Thoracic aorta (tissue), 2 donors: ENCODE results near the gene GNG2. TPM values are rescaled to one million over a fixed set of nuclear protein-coding genes. Genes with fewer than 3 reads are reported as not detected.

Experiments
- ATAC-seq: fragments of 150-250 bp; one replicate; pipeline ENCODE4 v1.8.0; 2017; ENCODE audit warnings: low read depth; ENCODE audit not compliant: insufficient number of reproducible peaks, low FRiP score
- DNase-seq: peaks from one replicate; pipeline ENCODE4 v3.0.0-alpha.2; 2020; ENCODE audit warnings: low spot score
- H3K27ac ChIP-seq, 2 donors: fragments of 200-600 bp; sonication (generic); 1 replicate in 1 of 2; 2 replicates in 1 of 2; pipeline ENCODE4 v1.5.1; 2016; ENCODE audit warnings: mild to moderate bottlenecking in 2 of 2, moderate library complexity in 2 of 2
- H3K27me3 ChIP-seq: fragments of 200-600 bp; sonication (generic); replicated peaks from 2 replicates; pipeline ENCODE4 v1.6.0; 2016; ENCODE audit warnings: mild to moderate bottlenecking; ENCODE audit not compliant: insufficient read depth
- H3K36me3 ChIP-seq: fragments of 200-600 bp; sonication (generic); one replicate; pipeline ENCODE4 v1.5.1; 2016
- H3K4me1 ChIP-seq, 2 donors: fragments of 200-600 bp; sonication (generic); 1 replicate in 1 of 2; 2 replicates in 1 of 2; pipeline versions ENCODE4 v1.5.1 to v1.6.0; 2016; ENCODE audit warnings: low read depth in 2 of 2, mild to moderate bottlenecking in 1 of 2; ENCODE audit not compliant: control insufficient read depth in 1 of 2
- H3K4me3 ChIP-seq: fragments of 200-600 bp; sonication (generic); 2 replicates; pipeline ENCODE4 v1.5.1; 2016; ENCODE audit warnings: mild to moderate bottlenecking
- H3K9me3 ChIP-seq: fragments of 200-600 bp; sonication (generic); 2 replicates; pipeline ENCODE4 v1.5.1; 2016
- CTCF ChIP-seq: fragments of 200-600 bp; sonication (generic); IDR thresholded peaks from one replicate; pipeline ENCODE4 v1.5.1; 2019; ENCODE audit warnings: antibody characterized with exemption
- total RNA-seq, 2 donors: library from RNA; depleted of rRNA; stranded (reverse); fragments of >200 nt; gene quantifications; one replicate each; pipeline versions ENCODE4 v1.1.0 to v1.2.3, GENCODE V29; 2016

The GNG2 gene
- total RNA-seq, 2 donors from 2014 or later, result 8.7 to 9.3 TPM

GRCh38 chr14:51990488-51990887 lies 130.1 kb downstream of the GNG2 start:
- DNase-seq (no peak), ATAC-seq (no peak)
- no peaks in the 10 kb centered on the region for H3K27me3 ChIP-seq
- peak overlapping the region; percentile 85 for H3K4me3 ChIP-seq
- TF ChIP-seq CTCF, result no peak
- H3K27ac ChIP-seq, result peak overlapping the region in 1 of 2 donors; percentile 72
- H3K9me3 ChIP-seq, result no peaks in the 10 kb centered on the region
- H3K36me3 ChIP-seq, result peaks cover 2% of the 10 kb centered on the region
- peaks cover 0 to 21% of the 10 kb centered on the region in 2 donors for H3K4me1 ChIP-seq

- no peak for ATAC-seq
- no peak for DNase-seq
- Histone ChIP-seq H3K4me3 (no peak overlapping the region), H3K9me3 (no peaks in the 10 kb centered on the region), H3K27ac (no peak overlapping the region), H3K36me3 (peaks cover 2% of the 10 kb centered on the region), H3K4me1 (peaks cover 0 to 21% of the 10 kb centered on the region in 2 donors), H3K27me3 (no peaks in the 10 kb centered on the region)
- no peak for TF ChIP-seq CTCF
Observed at GRCh38 chr14:51993285-51993920, 133.0 kb downstream of the GNG2 start.

GRCh38 chr14:51996148-51996746 lies 135.8 kb downstream of the GNG2 start:
- no peaks in the 10 kb centered on the region for H3K9me3 ChIP-seq
- no peaks in the 10 kb centered on the region for H3K27me3 ChIP-seq
- ATAC-seq, result no peak
- peak; percentile 71 for TF ChIP-seq CTCF
- DNase-seq, result no peak
- H3K27ac ChIP-seq, result no peak overlapping the region
- peaks cover 4% of the 10 kb centered on the region for H3K36me3 ChIP-seq
- peaks cover 0 to 7% of the 10 kb centered on the region in 2 donors for H3K4me1 ChIP-seq
- no peak overlapping the region for H3K4me3 ChIP-seq

GRCh38 chr14:51998348-51998747 lies 137.9 kb downstream of the GNG2 start:
- H3K9me3 ChIP-seq, result no peaks in the 10 kb centered on the region
- ATAC-seq, result no peak
- no peak overlapping the region for H3K4me3 ChIP-seq
- peaks cover 11% of the 10 kb centered on the region for H3K36me3 ChIP-seq
- no peak for TF ChIP-seq CTCF
- H3K4me1 ChIP-seq, result peaks cover 5 to 9% of the 10 kb centered on the region in 2 donors
- H3K27me3 ChIP-seq, result no peaks in the 10 kb centered on the region
- H3K27ac ChIP-seq, result no peak overlapping the region
- DNase-seq, result no peak

- H3K4me1 ChIP-seq, result peaks cover 5 to 16% of the 10 kb centered on the region in 2 donors
- no peak overlapping the region for H3K4me3 ChIP-seq
- no peaks in the 10 kb centered on the region for H3K27me3 ChIP-seq
- ATAC-seq, result no peak
- no peak for TF ChIP-seq CTCF
- H3K36me3 ChIP-seq, result peaks cover 11% of the 10 kb centered on the region
- no peak overlapping the region for H3K27ac ChIP-seq
- DNase-seq, result no peak
- no peaks in the 10 kb centered on the region for H3K9me3 ChIP-seq
Observed at GRCh38 chr14:51999084-51999483, 138.7 kb downstream of the GNG2 start.
